ENCODE data around the gene LOXL3.

LOXL3 gene

DNA sequence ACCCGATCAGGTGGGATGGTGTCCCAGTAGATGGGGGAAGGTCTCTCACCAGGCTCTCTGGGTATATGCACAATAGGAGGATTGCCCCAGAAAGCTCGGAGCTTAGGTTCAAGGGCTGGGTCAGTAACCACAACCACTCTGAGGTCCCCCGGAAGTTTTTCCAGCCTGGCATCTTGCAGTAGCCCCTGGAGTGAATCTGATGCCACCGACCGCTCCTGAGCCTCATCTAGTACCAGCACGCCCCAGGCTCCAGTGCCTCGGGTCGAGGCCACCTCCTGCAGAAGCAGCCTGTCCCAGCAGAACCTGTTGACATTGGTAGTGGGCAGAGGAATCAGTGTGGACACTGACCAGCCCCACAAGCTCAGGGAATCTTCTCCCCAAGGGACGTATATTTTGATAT, 29.7 kb downstream of the LOXL3 start:
- Histone ChIP-seq H3K36me3 (ENCODE audit: control insufficient read depth in 2 of 2, insufficient read depth in 1 of 2, low read length in 2 of 2) (peaks cover 7 to 36% of the 10 kb centered on the region in 2 experiments; a peak in 1 of 3 replicates), H3K27ac (ENCODE audit: extremely low read depth, low read depth, low read length) (no peak overlapping the region), H3K4me3 (ENCODE audit: low read depth, low read length) (no peak overlapping the region), H3K9me3 (ENCODE audit: control insufficient read depth, insufficient read depth, low read depth, low read length) (no peaks in the 10 kb centered on the region), H3K4me1 (ENCODE audit: control insufficient read depth, insufficient read depth, low read length) (no peaks in the 10 kb centered on the region; the same call in 1 of the 2 replicates)
- CTCF ChIA-PET, result no interaction called here
- TF ChIP-seq ZNF626 (tag by site-specific recombination; IDR thresholded peaks at IDR 0.05), result no peak
- TF ChIP-seq ZNF530 (tag by site-specific recombination; IDR thresholded peaks at IDR 0.05; ENCODE audit: low read depth), result no peak
- TF ChIP-seq ZNF121 (tag by site-specific recombination; IDR thresholded peaks at IDR 0.05), result no peak
- TF ChIP-seq ZNF514 (tag by site-specific recombination; IDR thresholded peaks at IDR 0.05), result no peak
- TF ChIP-seq MEIS1 (CRISPR knock-in tag; IDR thresholded peaks at IDR 0.05; ENCODE audit: borderline replicate concordance), result no peak
- no peak for TF ChIP-seq ZNF16 (tag by site-specific recombination; IDR thresholded peaks at IDR 0.05; ENCODE audit: low read depth)
- TF ChIP-seq ZSCAN16 (tag by site-specific recombination; IDR thresholded peaks at IDR 0.05), result no peak
- TF ChIP-seq, protein P1, sequence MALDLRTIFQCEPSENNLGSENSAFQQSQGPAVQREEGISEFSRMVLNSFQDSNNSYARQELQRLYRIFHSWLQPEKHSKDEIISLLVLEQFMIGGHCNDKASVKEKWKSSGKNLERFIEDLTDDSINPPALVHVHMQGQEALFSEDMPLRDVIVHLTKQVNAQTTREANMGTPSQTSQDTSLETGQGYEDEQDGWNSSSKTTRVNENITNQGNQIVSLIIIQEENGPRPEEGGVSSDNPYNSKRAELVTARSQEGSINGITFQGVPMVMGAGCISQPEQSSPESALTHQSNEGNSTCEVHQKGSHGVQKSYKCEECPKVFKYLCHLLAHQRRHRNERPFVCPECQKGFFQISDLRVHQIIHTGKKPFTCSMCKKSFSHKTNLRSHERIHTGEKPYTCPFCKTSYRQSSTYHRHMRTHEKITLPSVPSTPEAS (tag by site-specific recombination; IDR thresholded peaks at IDR 0.05), result no peak
- no peak for TF ChIP-seq ZNF174 (tag by site-specific recombination; IDR thresholded peaks at IDR 0.05)
- TF ChIP-seq GLI4 (tag by site-specific recombination; IDR thresholded peaks at IDR 0.05), result no peak
- TF ChIP-seq SP2 (tag by site-specific recombination; IDR thresholded peaks at IDR 0.05), result no peak
- no peak for TF ChIP-seq ZNF76 (tag by site-specific recombination; IDR thresholded peaks at IDR 0.05; ENCODE audit: borderline replicate concordance, low read depth)
- TF ChIP-seq RBAK (tag by site-specific recombination; IDR thresholded peaks at IDR 0.05), result no peak
- TF ChIP-seq ZNF24 (tag by site-specific recombination; IDR thresholded peaks at IDR 0.05), result no peak
- no peak for TF ChIP-seq KLF10 (tag by site-specific recombination; IDR thresholded peaks at IDR 0.05)
- no peak for TF ChIP-seq ZNF302 (tag by site-specific recombination; IDR thresholded peaks at IDR 0.05; ENCODE audit: low read depth)
- no peak for TF ChIP-seq ZNF311 (tag by site-specific recombination; IDR thresholded peaks at IDR 0.05; ENCODE audit: borderline replicate concordance)
- POLR2A ChIA-PET, result no interaction called here

DNA sequence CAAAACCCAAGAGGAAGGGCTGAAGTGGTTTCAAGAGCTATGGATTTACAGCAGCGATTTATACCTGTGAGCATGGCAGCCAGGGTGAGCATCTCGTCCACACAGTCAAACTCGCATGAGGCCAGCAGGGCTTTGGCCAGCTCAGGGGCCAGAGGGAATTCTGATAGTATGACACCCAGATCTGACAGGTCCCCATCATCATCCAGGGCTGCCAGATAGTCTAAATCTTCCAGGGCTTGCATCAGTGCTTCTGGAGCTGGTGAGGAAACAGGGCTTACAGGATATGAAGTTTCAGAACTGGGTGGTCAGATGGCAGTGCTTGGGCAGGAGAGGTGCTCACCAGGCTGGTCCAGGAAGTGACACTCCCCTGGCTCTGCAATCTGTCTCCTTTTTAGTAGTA, 31.2 kb downstream of the LOXL3 start:
- POLR2A ChIA-PET, result interaction anchor here (1.3 to 1.5 kb wide), 2 partner anchors 13 to 40 kb away, joined by 3 read pairs; partner anchors contain the start of genes CCDC142 and TTC31
- Histone ChIP-seq H3K4me1 (ENCODE audit: control insufficient read depth, insufficient read depth, low read length) (no peaks in the 10 kb centered on the region), H3K9me3 (ENCODE audit: control insufficient read depth, insufficient read depth, low read depth, low read length) (no peaks in the 10 kb centered on the region), H3K36me3 (ENCODE audit: control insufficient read depth in 2 of 2, insufficient read depth in 1 of 2, low read length in 2 of 2) (peaks cover 6 to 26% of the 10 kb centered on the region in 2 experiments; a peak in 1 of 3 replicates), H3K4me3 (ENCODE audit: low read depth, low read length) (no peak overlapping the region), H3K27ac (ENCODE audit: extremely low read depth, low read depth, low read length) (no peak overlapping the region)
- TF ChIP-seq REPIN1 (tag by site-specific recombination; IDR thresholded peaks at IDR 0.05; ENCODE audit: low read depth), result no peak
- no peak for TF ChIP-seq GLIS1 (tag by site-specific recombination; IDR thresholded peaks at IDR 0.05)
- no peak for TF ChIP-seq ZSCAN30 (tag by site-specific recombination; IDR thresholded peaks at IDR 0.05)
- TF ChIP-seq HOXD13 (CRISPR knock-in tag; IDR thresholded peaks at IDR 0.05; ENCODE audit: borderline replicate concordance), result no peak
- TF ChIP-seq ZNF155 (tag by site-specific recombination; IDR thresholded peaks at IDR 0.05), result no peak
- TF ChIP-seq ZBTB8A (tag by site-specific recombination; IDR thresholded peaks at IDR 0.05), result no peak
- TF ChIP-seq ZFP3 (tag by site-specific recombination; IDR thresholded peaks at IDR 0.05; ENCODE audit: low read depth), result no peak
- no peak for TF ChIP-seq ZSCAN16 (tag by site-specific recombination; IDR thresholded peaks at IDR 0.05)
- no peak for TF ChIP-seq SALL2 (tag by site-specific recombination; IDR thresholded peaks at IDR 0.05; ENCODE audit: borderline replicate concordance)
- TF ChIP-seq WT1 (tag by site-specific recombination; IDR thresholded peaks at IDR 0.05), result no peak
- CTCF ChIA-PET, result interaction anchor here (0.9 kb wide), 1 partner anchor 39 kb away, joined by 3 read pairs; the partner anchor contains the start of genes CCDC142 and TTC31
